Left hindlimb (tissue), 1 donor: ENCODE data around the gene DAPL1.
"Not testable (repeated sequence)": the region's sequence is repeated elsewhere in the genome, so short reads cannot be mapped to it uniquely, and the experiment has no call there.

Experiments used
- DNase-seq: peaks from one replicate; pipeline ENCODE4 v3.0.0-alpha.2; 2018

Gene DAPL1

DNA sequence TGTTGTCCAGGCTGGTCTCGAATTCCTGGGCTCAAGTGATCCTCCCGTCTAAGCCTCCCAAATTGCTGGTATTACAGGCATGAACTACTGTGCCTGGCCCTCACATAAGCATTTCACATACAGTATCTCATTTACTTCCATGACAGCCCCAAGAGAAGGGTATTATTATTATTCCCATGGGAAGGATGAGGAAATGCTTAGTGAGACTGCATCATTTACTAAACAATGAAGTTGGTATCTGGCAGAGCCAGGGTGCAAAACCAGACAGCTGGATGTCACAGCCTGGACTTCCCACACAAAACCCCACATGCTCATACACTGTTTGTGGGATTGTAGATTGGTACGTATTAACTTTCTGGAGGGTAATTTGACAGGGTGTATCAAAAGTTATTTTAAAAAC is 29.9 kb downstream of the DAPL1 start:
- no peak for DNase-seq

DNA sequence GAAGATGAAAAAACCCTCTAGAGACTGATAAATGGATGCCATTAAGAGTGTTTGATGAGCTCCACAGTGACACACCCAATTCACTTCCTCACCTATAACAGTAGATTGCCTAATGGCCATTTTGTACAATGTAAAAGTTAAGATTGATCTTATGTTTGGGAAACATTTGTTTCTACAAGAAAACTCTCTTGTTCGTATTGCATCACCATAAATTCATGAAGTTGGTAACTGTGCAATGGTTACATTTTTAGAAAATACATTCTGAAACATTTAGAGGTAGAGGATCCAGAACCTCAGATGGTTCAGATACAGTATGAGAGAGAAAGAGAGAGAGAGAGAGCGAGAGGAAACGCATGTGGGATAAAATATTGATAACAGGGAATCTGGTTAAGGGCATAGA is 31.8 kb downstream of the DAPL1 start:
- DNase-seq = no peak

DNA sequence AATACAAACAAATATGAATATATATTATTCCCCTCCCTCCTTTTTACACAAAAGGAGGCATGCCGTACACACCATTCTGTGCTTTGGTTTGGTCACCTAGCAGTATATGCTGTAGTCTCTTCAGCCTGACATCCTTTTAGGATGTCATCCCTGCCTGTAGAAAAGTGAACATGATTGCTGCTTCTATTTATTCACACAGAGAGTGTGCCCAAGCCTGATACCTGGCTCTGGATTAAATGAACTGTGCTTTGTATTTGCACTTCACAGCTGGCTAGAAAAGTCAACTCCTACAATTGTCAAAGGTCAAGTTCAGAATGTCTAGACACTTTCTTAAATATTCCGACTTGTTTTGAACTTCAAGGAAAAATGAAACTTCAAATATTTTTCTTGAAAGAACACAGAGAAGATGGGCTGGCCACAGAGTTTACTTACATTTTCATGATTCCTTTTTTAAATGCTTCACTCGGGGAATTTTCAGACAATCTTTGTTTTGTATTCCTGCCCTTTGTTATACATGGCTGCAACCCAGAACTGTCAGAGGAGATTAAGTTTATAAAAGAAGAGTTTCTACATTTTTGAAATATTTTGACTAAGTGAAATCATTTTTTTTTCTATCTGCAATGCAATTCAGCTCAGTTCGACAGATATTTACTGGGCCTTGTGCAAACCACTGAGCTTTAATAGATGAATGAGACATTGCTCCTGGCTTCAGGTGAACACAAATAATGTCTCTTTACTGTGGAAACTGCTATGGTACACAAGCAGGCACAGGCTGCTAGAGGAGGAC is 33.5 kb downstream of the DAPL1 start:
- DNase-seq = no peak

DNA sequence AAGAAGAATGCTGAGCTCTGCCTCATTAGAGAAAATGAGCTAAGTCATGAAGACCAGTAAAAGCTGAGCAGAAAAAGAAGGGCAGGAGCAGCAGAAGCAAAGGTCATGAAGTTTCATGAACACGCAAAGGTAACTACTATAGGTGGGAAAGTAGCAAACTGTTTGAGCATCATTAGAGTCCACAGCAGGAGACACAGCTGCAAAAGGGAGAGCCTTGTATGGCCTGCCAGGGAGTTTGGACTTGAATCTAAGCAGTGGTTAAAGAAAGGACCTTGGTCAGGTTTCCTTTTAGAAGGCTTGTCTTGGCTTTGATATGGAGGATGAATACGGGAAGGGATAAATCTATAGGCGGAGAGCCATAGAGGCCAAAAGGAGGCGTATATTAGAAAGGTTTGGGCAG is 34.0 kb downstream of the DAPL1 start:
- no peak for DNase-seq

DNA sequence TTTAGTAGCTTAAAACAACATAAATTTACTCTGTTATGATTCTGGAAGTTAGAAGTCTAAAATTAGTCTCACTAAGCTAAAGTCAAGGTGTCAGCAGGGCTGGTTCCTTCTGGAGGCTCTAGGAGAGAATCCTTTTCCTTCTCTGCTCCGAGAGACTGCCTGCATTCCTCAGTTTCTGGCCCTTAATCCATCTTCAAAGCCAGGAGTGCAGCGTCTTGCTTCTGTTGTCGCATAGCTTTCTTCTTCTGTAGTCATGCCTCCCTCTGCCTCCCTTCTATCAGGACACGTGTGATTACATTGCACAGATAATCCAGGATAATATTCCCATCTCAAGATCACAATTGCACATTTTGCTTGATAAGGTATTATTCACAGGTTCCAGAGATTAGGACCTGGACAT is 35.1 kb downstream of the DAPL1 start:
- no peak for DNase-seq

DNA sequence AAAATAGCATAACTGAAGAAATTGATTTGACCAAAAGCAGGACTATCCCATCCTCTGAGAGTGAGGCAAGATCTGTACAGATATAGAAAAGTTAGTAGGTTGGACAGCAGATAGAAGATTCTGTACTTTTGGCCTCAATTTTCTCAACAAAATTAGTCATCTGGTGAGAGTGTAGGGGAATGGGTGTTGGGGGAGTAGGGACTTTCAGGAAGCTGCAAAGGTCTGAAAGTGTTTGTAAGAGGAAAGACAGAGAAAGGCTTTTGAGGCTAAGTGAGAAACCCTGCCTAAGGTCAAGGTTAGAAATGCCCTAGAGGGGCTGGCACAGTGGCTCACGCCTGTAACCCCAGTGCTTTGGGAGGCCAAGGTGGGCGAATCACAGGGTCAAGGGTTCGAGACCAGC is 40.3 kb downstream of the DAPL1 start:
- no peak for DNase-seq

DNA sequence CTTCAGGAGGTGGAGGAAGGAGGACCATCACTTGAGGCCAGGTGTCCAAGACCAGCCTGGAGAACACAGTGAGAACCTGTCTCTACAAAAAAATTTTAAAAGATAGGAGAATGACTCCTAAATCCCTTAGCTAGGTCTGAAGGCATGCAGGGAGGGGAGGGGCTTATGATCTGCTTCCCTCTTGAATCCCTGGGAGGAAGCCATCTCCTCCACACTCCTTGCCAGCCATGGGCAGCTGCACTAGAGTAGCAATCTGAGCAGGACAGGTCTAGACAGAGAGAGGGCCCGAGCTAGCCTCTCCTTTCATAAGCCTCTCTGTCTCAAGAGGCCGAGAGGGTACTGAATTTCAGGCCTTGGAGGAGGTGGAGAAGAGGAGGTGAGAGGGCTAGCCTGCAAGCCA is 42.5 kb downstream of the DAPL1 start:
- no peak for DNase-seq

DNA sequence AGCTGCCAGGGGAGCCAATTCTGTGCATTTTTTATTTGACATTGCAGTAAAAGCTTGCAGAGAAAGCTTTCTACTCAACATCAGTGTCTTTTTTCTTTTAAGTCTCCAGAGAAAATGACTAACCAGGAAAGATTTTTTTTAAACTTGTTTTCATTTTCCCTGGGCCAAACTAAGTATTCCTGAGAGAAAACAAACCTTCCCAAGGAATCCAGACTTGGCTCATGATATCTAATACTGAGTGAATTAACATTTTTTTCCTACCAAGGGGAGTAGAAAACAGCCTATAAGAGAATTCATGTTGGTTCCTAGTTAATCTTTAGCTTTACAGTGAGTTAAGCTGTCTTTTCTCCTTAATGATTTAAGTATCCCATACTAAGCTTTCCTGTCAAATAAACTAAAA is 46.7 kb downstream of the DAPL1 start:
- DNase-seq = no peak

DNA sequence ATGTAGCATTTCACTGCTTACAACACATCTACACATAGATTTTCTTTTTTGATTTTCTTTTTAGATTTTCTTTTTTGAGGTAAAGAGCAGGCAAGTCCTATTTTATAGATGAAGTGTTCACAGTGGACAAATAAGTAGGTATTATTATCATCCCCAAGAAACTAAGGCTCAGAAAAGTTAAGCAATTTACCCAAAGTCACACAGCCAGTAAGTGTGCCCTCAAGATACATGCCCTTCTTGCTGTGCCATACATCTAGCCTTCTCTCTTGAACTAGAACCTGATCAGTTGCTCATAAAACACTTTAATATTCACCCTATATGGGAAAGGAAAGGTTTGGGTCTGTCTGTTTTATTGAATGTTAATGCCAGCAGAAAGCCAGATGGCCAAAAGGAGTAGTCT is 50.3 kb downstream of the DAPL1 start:
- no peak for DNase-seq

DNA sequence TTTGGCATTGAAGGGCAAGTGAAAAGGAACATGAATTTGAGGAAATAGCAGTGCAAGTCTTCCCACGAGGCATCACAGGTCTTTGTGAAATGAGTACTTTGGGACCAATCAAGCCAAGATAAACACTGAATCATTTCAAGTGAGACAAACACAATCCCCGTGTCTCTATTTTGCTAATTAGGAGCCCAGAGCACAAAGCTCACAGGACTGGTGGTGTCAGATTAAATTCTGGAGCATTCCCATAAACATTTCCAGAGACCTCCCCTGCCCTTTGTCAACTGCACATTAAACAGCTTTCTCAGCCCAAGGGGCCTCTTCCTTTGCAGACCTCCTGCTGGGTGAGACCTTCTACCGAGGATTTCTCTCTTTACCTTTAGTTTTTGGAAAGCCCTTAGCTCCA is 50.7 kb downstream of the DAPL1 start:
- no peak for DNase-seq

DNA sequence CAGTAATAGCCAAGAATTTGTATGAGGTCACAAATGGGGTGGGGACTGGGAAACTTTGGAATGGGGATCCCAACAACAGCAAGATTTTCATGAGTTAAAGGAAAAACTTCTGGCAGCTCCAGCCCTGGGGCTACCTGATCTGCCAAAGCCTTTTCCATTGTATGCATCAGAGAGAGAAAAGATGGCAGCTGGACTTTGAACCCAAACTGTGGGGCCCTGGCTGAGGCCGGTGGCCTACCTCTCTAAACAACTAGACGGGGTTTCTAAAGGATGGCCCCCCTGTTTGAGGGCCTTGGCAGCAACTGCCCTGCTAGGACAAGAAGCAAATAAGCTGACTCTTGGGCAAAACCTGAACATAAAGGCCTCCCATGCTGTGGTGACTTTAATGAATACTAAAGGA is 52.4 kb downstream of the DAPL1 start:
- not testable (repeated sequence) for DNase-seq

DNA sequence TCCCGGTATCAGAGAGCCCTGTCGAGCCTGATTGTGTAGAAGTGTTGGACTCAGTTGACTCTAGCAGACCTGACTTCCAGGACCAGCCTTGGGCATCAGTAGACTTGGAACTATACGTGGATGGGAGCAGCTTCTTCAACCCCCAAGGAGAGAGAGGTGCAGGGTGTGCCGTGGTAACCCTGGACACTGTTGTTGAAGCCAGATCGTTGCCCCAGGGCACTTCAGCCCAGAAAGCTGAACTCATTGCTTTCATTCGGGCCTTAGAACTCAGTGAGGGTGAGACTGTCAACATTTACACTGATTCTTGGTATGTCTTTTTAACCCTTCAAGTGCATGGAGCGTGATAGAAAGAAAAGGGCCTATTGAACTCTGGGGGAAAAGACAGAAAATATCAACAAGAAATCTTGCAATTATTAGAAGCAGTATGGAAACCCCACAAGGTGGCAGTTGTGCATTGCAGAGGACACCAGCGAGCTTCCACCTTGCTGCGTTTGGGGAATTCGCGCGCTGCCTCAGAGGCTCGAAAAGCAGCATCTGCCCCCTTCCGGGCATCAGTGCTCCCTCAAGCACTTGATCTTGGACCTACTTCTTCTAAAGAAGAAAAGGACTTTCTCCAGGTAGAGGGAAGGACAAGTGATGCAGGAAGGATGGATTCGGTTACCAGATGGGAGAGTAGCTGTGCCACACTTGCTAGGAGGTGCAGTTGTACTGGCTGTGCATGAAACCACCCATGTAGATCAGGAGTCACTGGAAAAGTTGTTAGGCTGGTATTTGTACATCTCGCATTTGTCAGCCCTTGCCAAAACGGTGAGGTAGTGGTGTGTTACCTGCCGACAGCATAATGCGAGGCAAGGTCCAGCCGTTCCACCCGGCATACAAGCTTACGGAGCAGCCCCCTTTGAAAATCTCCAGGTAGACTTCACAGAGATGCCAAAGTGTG is 53.2 kb downstream of the DAPL1 start:
- DNase-seq = not testable (repeated sequence)

DNA sequence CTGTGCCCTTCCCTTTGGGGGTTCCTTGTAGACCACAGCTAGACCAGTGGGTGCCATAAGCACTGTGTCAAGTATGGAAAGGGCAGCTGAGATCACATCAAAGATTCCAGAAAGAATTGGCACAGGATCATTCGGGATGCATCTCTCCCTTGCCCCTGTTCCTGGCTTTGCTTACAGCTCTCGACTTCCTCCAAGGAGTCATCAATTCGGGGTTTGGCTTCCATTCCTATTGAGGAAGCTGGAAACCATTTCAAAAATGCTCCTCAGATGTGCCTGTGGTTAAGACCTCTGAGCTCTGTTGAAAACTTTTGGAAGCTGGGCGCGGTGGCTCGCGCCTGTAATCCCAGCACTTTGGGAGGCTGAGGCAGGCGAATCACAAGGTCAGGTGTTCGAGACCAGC is 65.1 kb downstream of the DAPL1 start:
- DNase-seq = not testable (repeated sequence)

DNA sequence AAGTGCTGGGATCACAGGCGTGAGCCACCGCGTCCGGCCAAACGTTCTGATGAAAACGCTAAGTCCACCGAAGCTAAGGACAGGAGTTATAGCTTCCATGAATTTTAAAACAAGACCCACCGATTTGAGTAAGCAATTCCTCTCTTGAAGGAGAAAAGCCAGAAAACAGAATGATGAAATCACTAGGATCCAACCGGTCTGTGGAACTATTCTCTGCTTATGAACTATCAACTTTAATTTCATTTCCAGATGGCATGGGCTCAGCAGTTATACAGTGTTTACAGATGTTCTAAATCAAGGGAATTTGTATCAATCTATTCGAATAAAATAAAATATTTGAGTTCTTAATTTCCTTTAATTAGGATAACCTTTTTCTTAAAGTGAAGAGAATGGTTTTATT is 66.5 kb downstream of the DAPL1 start:
- DNase-seq = not testable (repeated sequence)

DNA sequence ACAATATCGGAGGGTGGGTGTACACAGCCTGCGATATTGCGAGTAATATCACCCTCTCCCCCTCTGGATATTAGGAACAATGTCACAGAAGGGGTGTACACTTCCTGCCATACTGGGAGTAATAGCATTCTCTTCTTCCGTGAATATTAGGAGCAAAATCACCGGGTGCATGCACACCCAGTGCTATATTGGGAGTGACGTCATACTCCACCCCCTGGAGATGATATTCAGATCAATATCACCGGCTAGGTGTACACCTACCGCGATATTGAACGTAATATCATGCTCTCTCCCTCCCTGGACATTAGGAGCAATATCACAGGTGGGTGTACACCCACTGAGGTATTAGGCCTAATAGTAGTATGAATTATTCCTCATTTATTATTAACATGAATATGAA is 70.4 kb downstream of the DAPL1 start:
- not testable (repeated sequence) for DNase-seq
